H1 (cell line): Measurements from ENCODE around the gene AGBL1. TPM values are rescaled to one million over a fixed set of nuclear protein-coding genes. Genes with fewer than 3 reads are reported as not detected.

Experiments
- CTCF ChIA-PET: fragments of 300-600 bp; sonication (Branson Sonifier 250); formaldehyde crosslinking; loops from one replicate; lab custom pipeline; 2021; ENCODE audit not compliant: partially characterized antibody; lab: Charles Lee
- POLR2A ChIA-PET: fragments of 300-600 bp; sonication (Branson Sonifier 250); formaldehyde crosslinking; loops from one replicate; lab custom pipeline; 2021; ENCODE audit warnings: inconsistent platforms; ENCODE audit not compliant: partially characterized antibody; lab: Charles Lee
- DNase-seq, 2 experiments: peaks; one replicate each; pipeline versions ENCODE4 v3.0.0 to v3.0.0-alpha.2; 2010 to 2022; ENCODE audit warnings: low spot score in 2 of 2, low read depth in 1 of 2, mixed read lengths in 1 of 2
- FAIRE-seq: peaks from 2 replicates; lab custom pipeline; 2011; peaks lifted over from hg19 to GRCh38; lab: Jason Lieb, UNC
- H2AFZ ChIP-seq: 2 replicates; pipeline ENCODE4 v1.8.1; 2012; ENCODE audit warnings: low read length, inconsistent platforms
- H2AK5ac ChIP-seq: 2 replicates; pipeline ENCODE4 v1.6.1; 2013; ENCODE audit warnings: low read depth, low read length
- H2BK120ac ChIP-seq: replicated peaks from 2 replicates; pipeline ENCODE3; 2013; ENCODE audit warnings: low read depth, low read length, inconsistent platforms
- H2BK12ac ChIP-seq: 2 replicates; pipeline ENCODE4 v1.6.1; 2013; ENCODE audit warnings: low read depth, low read length
- H2BK15ac ChIP-seq: 2 replicates; pipeline ENCODE4 v1.6.1; 2013; ENCODE audit warnings: low read length
- H2BK20ac ChIP-seq: 2 replicates; pipeline ENCODE4 v1.6.1; 2013; ENCODE audit warnings: low read length
- H2BK5ac ChIP-seq: 2 replicates; pipeline ENCODE4 v1.6.1; 2013; ENCODE audit warnings: low read depth, low read length
- H3K14ac ChIP-seq: 2 replicates; pipeline ENCODE4 v1.6.1; 2013; ENCODE audit warnings: inconsistent platforms; ENCODE audit not compliant: insufficient read length
- H3K18ac ChIP-seq: 2 replicates; pipeline ENCODE4 v1.6.1; 2013; ENCODE audit warnings: low read length; ENCODE audit errors: extremely low read depth
- H3K23ac ChIP-seq: 2 replicates; pipeline ENCODE4 v1.6.1; 2013; ENCODE audit warnings: inconsistent platforms; ENCODE audit not compliant: insufficient read length
- H3K23me2 ChIP-seq: 2 replicates; pipeline ENCODE4 v1.6.1; 2013; ENCODE audit warnings: low read depth, low read length
- H3K27ac ChIP-seq: 2 replicates; pipeline ENCODE4 v1.6.1; 2011; ENCODE audit warnings: low read depth, low read length, inconsistent platforms
- H3K27me3 ChIP-seq, 4 experiments: replicated peaks in 1 of 4; 1 replicate in 1 of 4; 2 replicates in 3 of 4; pipeline versions ENCODE4 v1.6.1 to v1.8.1; 2011 to 2013; ENCODE audit warnings: low read length in 3 of 4, mild to moderate bottlenecking in 3 of 4, inconsistent platforms in 2 of 4, mixed read lengths in 2 of 4, moderate library complexity in 1 of 4; ENCODE audit not compliant: control insufficient read depth in 3 of 4, insufficient read depth in 3 of 4; ENCODE audit errors: extremely low read depth in 1 of 4
- H3K36me3 ChIP-seq, 4 experiments: 2 replicates each; pipeline versions ENCODE4 v1.6.1 to v1.8.1; 2011 to 2013; ENCODE audit warnings: mild to moderate bottlenecking in 4 of 4, low read length in 3 of 4, moderate library complexity in 2 of 4, control low read depth in 1 of 4, inconsistent platforms in 1 of 4; ENCODE audit not compliant: insufficient read depth in 4 of 4, control insufficient read depth in 2 of 4
- H3K4ac ChIP-seq: replicated peaks from 2 replicates; pipeline ENCODE3; 2013; ENCODE audit warnings: low read length, low read depth, mixed read lengths, inconsistent platforms; ENCODE audit not compliant: insufficient read length
- H3K4me1 ChIP-seq, 4 experiments: replicated peaks in 1 of 4; 1 replicate in 1 of 4; 2 replicates in 3 of 4; pipeline versions ENCODE4 v1.6.1 to v1.8.1; 2011 to 2013; ENCODE audit warnings: low read length in 3 of 4, inconsistent platforms in 2 of 4, mixed read lengths in 1 of 4; ENCODE audit not compliant: insufficient read depth in 4 of 4, control insufficient read depth in 3 of 4
- H3K4me2 ChIP-seq, 2 experiments: 2 replicates each; pipeline versions ENCODE4 v1.6.1 to v1.8.1; 2011 to 2013; ENCODE audit warnings: low read depth in 2 of 2, low read length in 2 of 2, control low read depth in 1 of 2, inconsistent platforms in 1 of 2, mild to moderate bottlenecking in 1 of 2; ENCODE audit not compliant: insufficient read depth in 1 of 2
- H3K4me3 ChIP-seq, 4 experiments: fragments of 200-600, 300-600 bp in 1 of 4; sonication (generic), shearing (Covaris generic), sonication (Bioruptor Twin) in 1 of 4; 2 replicates each; pipeline versions ENCODE4 v1.5.1 to v1.8.1; 2011 to 2016; ENCODE audit warnings: low read length in 4 of 4, low read depth in 3 of 4, control low read depth in 2 of 4, inconsistent platforms in 2 of 4, mild to moderate bottlenecking in 2 of 4, mixed read lengths in 1 of 4, moderate library complexity in 1 of 4; ENCODE audit not compliant: insufficient read depth in 2 of 4; ENCODE audit errors: extremely low read depth in 1 of 4
- H3K56ac ChIP-seq: replicated peaks from 2 replicates; pipeline ENCODE3; 2013; ENCODE audit warnings: low read depth, mild to moderate bottlenecking, mixed read lengths, low read length, inconsistent platforms; ENCODE audit not compliant: insufficient read length
- H3K79me1 ChIP-seq: 2 replicates; pipeline ENCODE4 v1.6.1; 2013; ENCODE audit warnings: low read depth, low read length, control low read depth
- H3K79me2 ChIP-seq, 2 experiments: 2 replicates each; pipeline versions ENCODE4 v1.6.1 to v1.8.1; 2012 to 2013; ENCODE audit warnings: low read length in 2 of 2, mild to moderate bottlenecking in 2 of 2, inconsistent platforms in 1 of 2; ENCODE audit not compliant: insufficient read depth in 2 of 2, control insufficient read depth in 1 of 2
- H3K9ac ChIP-seq, 4 experiments: replicated peaks in 1 of 4; 1 replicate in 1 of 4; 2 replicates in 3 of 4; pipeline versions ENCODE4 v1.6.1 to v1.8.1; 2011 to 2013; ENCODE audit warnings: low read depth in 3 of 4, low read length in 3 of 4, control low read depth in 2 of 4, mild to moderate bottlenecking in 2 of 4, moderate library complexity in 2 of 4, inconsistent platforms in 1 of 4; ENCODE audit errors: extremely low read depth in 1 of 4
- H3K9me3 ChIP-seq, 2 experiments: 2 replicates each; pipeline versions ENCODE4 v1.6.1 to v1.8.1; 2012 to 2013; ENCODE audit warnings: mild to moderate bottlenecking in 2 of 2, moderate library complexity in 2 of 2, control low read depth in 1 of 2, inconsistent platforms in 1 of 2, low read depth in 1 of 2, low read length in 1 of 2, mixed read lengths in 1 of 2; ENCODE audit not compliant: insufficient read depth in 2 of 2
- H4K20me1 ChIP-seq, 2 experiments: replicated peaks in 1 of 2; 2 replicates each; pipeline versions ENCODE3 to v1.8.1; 2011 to 2013; ENCODE audit warnings: inconsistent platforms in 2 of 2, low read length in 2 of 2, mild to moderate bottlenecking in 1 of 2; ENCODE audit not compliant: insufficient read depth in 2 of 2, control insufficient read depth in 1 of 2
- H4K5ac ChIP-seq: 2 replicates; pipeline ENCODE4 v1.6.1; 2013; ENCODE audit warnings: low read length, low read depth, mixed read lengths, inconsistent platforms; ENCODE audit not compliant: insufficient read length
- H4K8ac ChIP-seq: 2 replicates; pipeline ENCODE4 v1.8.0; 2013; ENCODE audit warnings: mild to moderate bottlenecking, moderate library complexity, low read length, inconsistent platforms; ENCODE audit not compliant: insufficient read depth; ENCODE audit errors: extremely low read depth
- H4K91ac ChIP-seq: replicated peaks from 2 replicates; pipeline ENCODE3; 2013; ENCODE audit warnings: low read length, mixed read lengths, inconsistent platforms; ENCODE audit not compliant: insufficient read length
- CEBPB ChIP-seq: IDR thresholded peaks from 2 replicates; pipeline ENCODE4 v1.6.1; 2012; ENCODE audit warnings: low read depth, low read length
- CTBP2 ChIP-seq: IDR thresholded peaks from 2 replicates; pipeline ENCODE4 v1.7.0; 2011; ENCODE audit warnings: borderline replicate concordance, mild to moderate bottlenecking, moderate library complexity, mixed read lengths, low read length; ENCODE audit not compliant: insufficient read depth, insufficient read length
- EGR1 ChIP-seq: IDR thresholded peaks from 2 replicates; pipeline ENCODE4 v1.6.1; 2011; ENCODE audit warnings: low read depth, low read length, borderline replicate concordance
- GTF2F1 ChIP-seq: IDR thresholded peaks from 2 replicates; pipeline ENCODE4 v1.6.1; 2012; ENCODE audit warnings: low read depth, low read length, improper control_type of control experiment, borderline replicate concordance
- HDAC6 ChIP-seq: IDR thresholded peaks from one replicate; pipeline ENCODE4 v1.7.1; 2012; ENCODE audit warnings: low read depth, mild to moderate bottlenecking, inconsistent platforms, low read length, moderate library complexity
- KDM4A ChIP-seq: IDR thresholded peaks from one replicate; pipeline ENCODE4 v1.7.1; 2012; ENCODE audit warnings: low read depth, mild to moderate bottlenecking, moderate library complexity, low read length, inconsistent platforms; ENCODE audit not compliant: severe bottlenecking
- KDM5A ChIP-seq: fragments of 200-600 bp; IDR thresholded peaks from 2 replicates; pipeline ENCODE4 v1.7.1; 2012; ENCODE audit warnings: mild to moderate bottlenecking, low read length, inconsistent platforms, mixed read lengths
- POLR2AphosphoS5 ChIP-seq: IDR thresholded peaks from 2 replicates; pipeline ENCODE4 v1.6.1; 2011; ENCODE audit warnings: low read depth, low read length
- RBBP5 ChIP-seq: IDR thresholded peaks from 2 replicates; pipeline ENCODE4 v1.7.1; 2012; ENCODE audit warnings: low read depth, mild to moderate bottlenecking, inconsistent platforms, low read length, moderate library complexity, borderline replicate concordance
- SAP30 ChIP-seq: fragments of 300-600 bp; sonication (generic); IDR thresholded peaks from 2 replicates; pipeline ENCODE4 v1.7.1; 2012; ENCODE audit warnings: low read length, moderate library complexity, mild to moderate bottlenecking, inconsistent platforms; ENCODE audit not compliant: insufficient read depth, insufficient replicate concordance
- USF2 ChIP-seq: IDR thresholded peaks from 2 replicates; pipeline ENCODE4 v1.6.1; 2011; ENCODE audit warnings: low read length, improper control_type of control experiment
- polyA plus RNA-seq, 7 experiments: library from polyadenylated mRNA; depleted of rRNA in 3 of 7; stranded (reverse) in 5 of 7; unstranded in 2 of 7; fragments of >200 nt in 5 of 7; fragments of 200-250 nt in 2 of 7; gene quantifications; 1 replicate in 5 of 7; 2 replicates in 1 of 7; 4 replicates in 1 of 7; pipeline versions ENCODE4 v1.2.1 to v1.2.3, GENCODE V29; 2011 to 2013; ENCODE audit warnings: missing spikeins in 2 of 7, mixed read lengths in 2 of 7
- total RNA-seq: library from RNA; stranded (reverse); fragmentation: NEBNext Ultra II Directional; extraction: Animal tissue kit (Norgen Biotek cat#: 25700); gene quantifications from 2 replicates; pipeline ENCODE4 v1.2.1, GENCODE V29; 2021

The AGBL1 gene
- total and polyA plus RNA-seq, 2 of the 8 experiments (the other 6 are each of a cell fraction or from before 2014, with no cell fraction given): not detected

DNA sequence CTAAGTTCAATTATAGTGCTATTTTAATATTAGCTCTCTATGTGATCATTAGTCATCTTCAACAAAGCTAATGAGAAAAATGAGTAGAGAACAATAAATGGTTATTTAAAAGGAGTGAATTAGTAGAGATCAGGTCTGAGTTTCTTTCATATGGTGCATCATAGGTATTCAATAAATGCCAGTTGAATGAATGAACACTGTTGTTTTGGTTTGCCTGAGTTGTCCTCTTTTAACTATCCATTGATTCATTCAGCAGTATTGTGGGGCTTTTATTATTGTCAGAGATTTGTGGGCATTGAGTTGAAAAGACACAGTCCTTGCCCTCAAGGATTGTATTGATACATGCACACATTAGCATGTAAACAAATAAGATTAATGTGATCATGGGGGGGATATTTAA, 88.2 kb downstream of the AGBL1 start:
- Histone ChIP-seq H3K23ac (no peak overlapping the region), H4K5ac (no peak overlapping the region), H3K79me1 (no peaks in the 10 kb centered on the region), H2BK15ac (no peak overlapping the region), H3K27ac (no peak overlapping the region), H3K14ac (no peak overlapping the region), H3K18ac (no peak overlapping the region), H3K23me2 (no peaks in the 10 kb centered on the region), H3K9me3 (no peaks in the 10 kb centered on the region), H2BK12ac (no peak overlapping the region), H2AK5ac (no peak overlapping the region), H3K9ac (no peak overlapping the region), H2BK5ac (no peak overlapping the region), H3K79me2 (no peaks in the 10 kb centered on the region), H3K4me2 (no peak overlapping the region), H4K91ac (no peak overlapping the region), H2BK20ac (no peak overlapping the region), H4K20me1 (no peaks in the 10 kb centered on the region), H3K36me3 (no peaks in the 10 kb centered on the region), H3K56ac (no peak overlapping the region), H3K4me1 (no peaks in the 10 kb centered on the region), H3K27me3 (no peaks in the 10 kb centered on the region), H4K8ac (no peak overlapping the region), H2BK120ac (no peak overlapping the region), H2AFZ (no peak overlapping the region), H3K4ac (no peak overlapping the region), H3K4me3 (no peak overlapping the region)
- TF ChIP-seq RBBP5 (no peak), HDAC6 (no peak), USF2 (no peak), KDM5A (no peak), CTBP2 (no peak), CEBPB (no peak), GTF2F1 (no peak), KDM4A (no peak), SAP30 (no peak), POLR2AphosphoS5 (no peak), EGR1 (no peak)
- POLR2A ChIA-PET: no interaction called here
- FAIRE-seq (no peak), DNase-seq (no peak)
- CTCF ChIA-PET: interaction anchor here (1.0 kb wide), 1 partner anchor 33 kb away, joined by 3 read pairs; no protein-coding TSS in a partner anchor
